HEK293 (cell line): ENCODE measurements around the gene MAF.

Experiments used
- CTCF ChIA-PET: fragments of 350-600 bp; formaldehyde crosslinking; extraction: SDS; loops from one replicate; lab custom pipeline; 2021; ENCODE audit warnings: antibody characterized with exemption; lab: Yijun Ruan, JAX
- POLR2A ChIA-PET: fragments of 300-600 bp; formaldehyde crosslinking; extraction: SDS; loops from one replicate; lab custom pipeline; 2020; ENCODE audit warnings: antibody characterized with exemption, inconsistent platforms; lab: Yijun Ruan, JAX
- H3K27ac ChIP-seq: fragments of 200-500 bp; sonication (Bioruptor generic); 2 replicates; pipeline ENCODE4 v1.5.1; 2014; ENCODE audit warnings: low read depth, low read length, control low read depth, inconsistent platforms; ENCODE audit errors: extremely low read depth
- H3K36me3 ChIP-seq, 2 experiments: fragments of 200-500 bp in 1 of 2; sonication (Bioruptor generic) in 1 of 2; 1 replicate in 1 of 2; 2 replicates in 1 of 2; pipeline ENCODE4 v1.5.1; 2014 to 2017; ENCODE audit warnings: inconsistent platforms in 2 of 2, low read length in 2 of 2; ENCODE audit not compliant: control insufficient read depth in 2 of 2, insufficient read depth in 1 of 2
- H3K4me1 ChIP-seq: fragments of 200-500 bp; sonication (Bioruptor generic); 2 replicates; pipeline ENCODE4 v1.5.1; 2014; ENCODE audit warnings: mild to moderate bottlenecking, low read length, inconsistent platforms; ENCODE audit not compliant: control insufficient read depth, insufficient read depth
- H3K4me3 ChIP-seq: 2 replicates; pipeline ENCODE4 v1.5.1; 2011; ENCODE audit warnings: low read depth, mild to moderate bottlenecking, control low read depth, low read length, moderate library complexity
- H3K9me3 ChIP-seq: fragments of 200-500 bp; sonication (Bioruptor generic); 2 replicates; pipeline ENCODE4 v1.5.1; 2014; ENCODE audit warnings: low read depth, low read length, inconsistent platforms; ENCODE audit not compliant: control insufficient read depth, insufficient read depth
- BCL11A ChIP-seq: fragments of 450-650 bp; formaldehyde crosslinking; IDR thresholded peaks from 2 replicates; pipeline ENCODE4 v1.5.1; 2016; ENCODE audit warnings: low read depth, missing biosample characterization, missing genetic modification characterization
- ELK4 ChIP-seq: IDR thresholded peaks from 2 replicates; pipeline ENCODE4 v1.6.1; 2011; ENCODE audit warnings: mild to moderate bottlenecking, low read depth, low read length, borderline replicate concordance
- GLI4 ChIP-seq: fragments of 450-650 bp; formaldehyde crosslinking; IDR thresholded peaks from 2 replicates; pipeline ENCODE4 v1.5.1; 2016; ENCODE audit warnings: missing biosample characterization, missing genetic modification characterization
- KLF10 ChIP-seq: fragments of 450-650 bp; IDR thresholded peaks from 2 replicates; pipeline ENCODE4 v1.5.1; 2018; ENCODE audit warnings: missing biosample characterization, mild to moderate bottlenecking, missing genetic modification characterization
- MYNN ChIP-seq: fragments of 450-650 bp; formaldehyde crosslinking; IDR thresholded peaks from 2 replicates; pipeline ENCODE4 v1.5.1; 2016; ENCODE audit warnings: missing biosample characterization, missing genetic modification characterization, borderline replicate concordance
- OVOL3 ChIP-seq: fragments of 450-650 bp; formaldehyde crosslinking; IDR thresholded peaks from 2 replicates; pipeline ENCODE4 v1.5.1; 2016; ENCODE audit warnings: missing biosample characterization, missing genetic modification characterization
- PRDM10 ChIP-seq: fragments of 450-650 bp; formaldehyde crosslinking; IDR thresholded peaks from 2 replicates; pipeline ENCODE4 v1.5.1; 2016; ENCODE audit warnings: missing biosample characterization, missing genetic modification characterization
- TSHZ1 ChIP-seq: fragments of 450-650 bp; formaldehyde crosslinking; IDR thresholded peaks from 2 replicates; pipeline ENCODE4 v1.5.1; 2016; ENCODE audit warnings: missing biosample characterization, missing genetic modification characterization, borderline replicate concordance
- WT1 ChIP-seq: fragments of 450-650 bp; formaldehyde crosslinking; IDR thresholded peaks from 2 replicates; pipeline ENCODE4 v1.5.1; 2016; ENCODE audit warnings: missing biosample characterization, missing genetic modification characterization
- ZBTB6 ChIP-seq: fragments of 450-650 bp; formaldehyde crosslinking; IDR thresholded peaks from 2 replicates; pipeline ENCODE4 v1.5.1; 2017; ENCODE audit warnings: missing biosample characterization, missing genetic modification characterization
- ZEB2 ChIP-seq: fragments of 450-650 bp; formaldehyde crosslinking; IDR thresholded peaks from 2 replicates; pipeline ENCODE4 v1.5.1; 2016; ENCODE audit warnings: missing biosample characterization, missing genetic modification characterization
- ZNF202 ChIP-seq: fragments of 450-650 bp; formaldehyde crosslinking; IDR thresholded peaks from 2 replicates; pipeline ENCODE4 v1.5.1; 2016; ENCODE audit warnings: missing biosample characterization, missing genetic modification characterization, borderline replicate concordance
- ZNF354C ChIP-seq: fragments of 450-650 bp; formaldehyde crosslinking; IDR thresholded peaks from 2 replicates; pipeline ENCODE4 v1.5.1; 2016; ENCODE audit warnings: missing biosample characterization, missing genetic modification characterization, low read depth, borderline replicate concordance
- ZNF362 ChIP-seq: fragments of 450-650 bp; formaldehyde crosslinking; IDR thresholded peaks from 2 replicates; pipeline ENCODE4 v1.5.1; 2016; ENCODE audit warnings: missing biosample characterization, missing genetic modification characterization
- ZNF433 ChIP-seq: fragments of 450-650 bp; formaldehyde crosslinking; IDR thresholded peaks from 2 replicates; pipeline ENCODE4 v1.5.1; 2016; ENCODE audit warnings: missing biosample characterization, missing genetic modification characterization, low read depth
- ZNF449 ChIP-seq: fragments of 450-650 bp; formaldehyde crosslinking; IDR thresholded peaks from 2 replicates; pipeline ENCODE4 v1.5.1; 2017; ENCODE audit warnings: missing biosample characterization, mild to moderate bottlenecking, missing genetic modification characterization, moderate library complexity
- ZNF580 ChIP-seq: fragments of 450-650 bp; formaldehyde crosslinking; IDR thresholded peaks from 2 replicates; pipeline ENCODE4 v1.5.1; 2016; ENCODE audit warnings: missing biosample characterization, missing genetic modification characterization
- ZNF596 ChIP-seq: fragments of 450-650 bp; IDR thresholded peaks from 2 replicates; pipeline ENCODE4 v1.5.0; 2018; ENCODE audit warnings: missing biosample characterization, mild to moderate bottlenecking, missing genetic modification characterization, moderate library complexity
- ZNF629 ChIP-seq: fragments of 450-650 bp; formaldehyde crosslinking; IDR thresholded peaks from 2 replicates; pipeline ENCODE4 v1.5.1; 2017; ENCODE audit warnings: missing biosample characterization, missing genetic modification characterization
- ZNF704 ChIP-seq: fragments of 450-650 bp; formaldehyde crosslinking; IDR thresholded peaks from 2 replicates; pipeline ENCODE4 v1.5.1; 2016; ENCODE audit warnings: missing biosample characterization, missing genetic modification characterization
- ZNF747 ChIP-seq: fragments of 450-650 bp; formaldehyde crosslinking; IDR thresholded peaks from 2 replicates; pipeline ENCODE4 v1.5.1; 2016; ENCODE audit warnings: missing biosample characterization, missing genetic modification characterization
- ZNF785 ChIP-seq: fragments of 450-650 bp; formaldehyde crosslinking; IDR thresholded peaks from 2 replicates; pipeline ENCODE4 v1.5.1; 2016; ENCODE audit warnings: missing biosample characterization, missing genetic modification characterization
- ZXDB ChIP-seq: fragments of 450-650 bp; formaldehyde crosslinking; IDR thresholded peaks from 2 replicates; pipeline ENCODE4 v1.5.1; 2016; ENCODE audit warnings: missing biosample characterization, missing genetic modification characterization

MAF gene

GRCh38 chr16:79600638-79601091 is at the start of gene MAF:
Gene MAF, minus strand, starts transcription at chr16:79600737. Its CDS starts 835 bp downstream, at chr16:79599902.
- Histone ChIP-seq H3K36me3 (peaks cover 0 to 3% of the 10 kb centered on the region in 2 experiments; a peak in 1 of 3 replicates), H3K4me1 (peaks cover 15% of the 10 kb centered on the region), H3K9me3 (no peaks in the 10 kb centered on the region), H3K27ac (peak within 1 kb of the TSS; percentile 98), H3K4me3 (peak within 1 kb of the TSS; percentile 61)
- CTCF ChIA-PET: interaction anchor here (0.7 to 1.2 kb wide), 5 partner anchors 12 to 921 kb away, joined by 3 to 4 read pairs (median 3); no protein-coding TSS in a partner anchor
- POLR2A ChIA-PET: interaction anchor here (0.7 kb wide), 1 partner anchor 58 kb away, joined by 3 read pairs; no protein-coding TSS in a partner anchor
- TF ChIP-seq ZEB2 (tag by site-specific recombination) (0 out of 2 replicates have a peak, but pooled peaks have one; percentile 34), ZNF354C (tag by site-specific recombination) (no peak), ZNF362 (tag by site-specific recombination) (peak; percentile 95; the same call in 1 of the 2 replicates), ZBTB6 (no peak), ZNF580 (tag by site-specific recombination) (peak; percentile 95), ZNF449 (0 out of 2 replicates have a peak, but pooled peaks have one; percentile 4), ZNF596 (tag by site-specific recombination) (no peak), ZNF704 (tag by site-specific recombination) (no peak), WT1 (tag by site-specific recombination) (0 out of 2 replicates have a peak, but pooled peaks have one; percentile 20), ZNF433 (no peak), TSHZ1 (peak; percentile 95), ZNF747 (tag by site-specific recombination) (no peak), ZNF629 (tag by site-specific recombination) (peak; percentile 93), MYNN (tag by site-specific recombination) (no peak), BCL11A (no peak), KLF10 (tag by site-specific recombination) (peak; percentile 94), ZXDB (tag by site-specific recombination) (peak; percentile 82; the same call in 1 of the 2 replicates), OVOL3 (tag by site-specific recombination) (0 out of 2 replicates have a peak, but pooled peaks have one; percentile 17), ZNF785 (tag by site-specific recombination) (no peak), PRDM10 (tag by site-specific recombination) (peak; percentile 90; the same call in 1 of the 2 replicates), GLI4 (tag by site-specific recombination) (no peak), ELK4 (no peak), ZNF202 (tag by site-specific recombination) (no peak)
